ACC112 (cell line): ENCODE data around the gene DIMT1.

Experiments used
- H2AFZ ChIP-seq: fragments of 200-600 bp; sonication (generic); one replicate; pipeline ENCODE4 v1.6.0; 2017; ENCODE audit warnings: antibody characterized with exemption, low read length; ENCODE audit not compliant: unreplicated experiment
- H3K27ac ChIP-seq: fragments of 200-600 bp; sonication (generic); 2 replicates; pipeline ENCODE4 v1.5.1; 2014; ENCODE audit warnings: low read depth, mild to moderate bottlenecking, antibody characterized with exemption, low read length, moderate library complexity
- H3K27me3 ChIP-seq: fragments of 200-600 bp; sonication (generic); 2 replicates; pipeline ENCODE4 v1.6.1; 2014; ENCODE audit warnings: mild to moderate bottlenecking, antibody characterized with exemption, low read length, moderate library complexity, mixed read lengths; ENCODE audit not compliant: insufficient read depth
- H3K36me3 ChIP-seq: fragments of 200-600 bp; sonication (generic); 2 replicates; pipeline ENCODE4 v1.6.1; 2016; ENCODE audit warnings: mild to moderate bottlenecking, antibody characterized with exemption, low read length, moderate library complexity, mixed read lengths; ENCODE audit not compliant: insufficient read depth
- H3K4me1 ChIP-seq: fragments of 200-600 bp; sonication (generic); one replicate; pipeline ENCODE4 v1.6.1; 2016; ENCODE audit warnings: low read length, mixed read lengths; ENCODE audit not compliant: insufficient read depth, unreplicated experiment, control insufficient read depth
- H3K4me3 ChIP-seq: fragments of 200-600 bp; sonication (generic); 2 replicates; pipeline ENCODE4 v1.5.1; 2014; ENCODE audit warnings: mild to moderate bottlenecking, low read depth, low read length
- H3K79me2 ChIP-seq: fragments of 200-600 bp; sonication (generic); one replicate; pipeline ENCODE4 v1.6.0; 2016; ENCODE audit warnings: low read length; ENCODE audit not compliant: control insufficient read depth, unreplicated experiment, insufficient read depth

DIMT1 gene

GRCh38 chr5:62412549-62413329 is 9.0 kb upstream of the DIMT1 start, which contains the start of gene IPO11:
IPO11 (plus strand) TSS chr5:62412763; CDS start chr5:62437280, 24,517 bp downstream.
- peak within 1 kb of the TSS; percentile 66 for H3K27ac ChIP-seq
- H3K79me2 ChIP-seq, result peaks cover 41% of the 10 kb centered on the region
- H3K27me3 ChIP-seq, result no peaks in the 10 kb centered on the region
- H3K36me3 ChIP-seq, result no peaks in the 10 kb centered on the region
- H3K4me1 ChIP-seq, result peaks cover 9% of the 10 kb centered on the region
- peak within 1 kb of the TSS; percentile 83 for H3K4me3 ChIP-seq
- H2AFZ ChIP-seq, result peak within 1 kb of the TSS; percentile 68

GRCh38 chr5:62395210-62395950 is 8.3 kb downstream of the DIMT1 start:
- no peak overlapping the region for H3K27ac ChIP-seq
- peaks cover 41% of the 10 kb centered on the region for H3K36me3 ChIP-seq
- no peaks in the 10 kb centered on the region for H3K27me3 ChIP-seq
- H3K4me1 ChIP-seq, result peaks cover 6% of the 10 kb centered on the region
- H3K79me2 ChIP-seq, result no peaks in the 10 kb centered on the region
- H3K4me3 ChIP-seq, result no peak overlapping the region
- H2AFZ ChIP-seq, result no peak overlapping the region

- Histone ChIP-seq H3K36me3 (peaks cover 26% of the 10 kb centered on the region), H2AFZ (no peak overlapping the region), H3K27me3 (no peaks in the 10 kb centered on the region), H3K4me1 (peaks cover 7% of the 10 kb centered on the region), H3K79me2 (no peaks in the 10 kb centered on the region), H3K4me3 (no peak overlapping the region), H3K27ac (0 out of 2 replicates have a peak overlapping the region, but pooled peaks have one; percentile 14)
Observed at GRCh38 chr5:62386824-62387223, 16.9 kb downstream of the DIMT1 start.

- Histone ChIP-seq H3K36me3 (peaks cover 23% of the 10 kb centered on the region), H3K4me3 (no peak overlapping the region), H2AFZ (no peak overlapping the region), H3K27ac (no peak overlapping the region), H3K4me1 (peaks cover 7% of the 10 kb centered on the region), H3K27me3 (no peaks in the 10 kb centered on the region), H3K79me2 (no peaks in the 10 kb centered on the region)
Observed at GRCh38 chr5:62385816-62386400, 17.8 kb downstream of the DIMT1 start.

DNA sequence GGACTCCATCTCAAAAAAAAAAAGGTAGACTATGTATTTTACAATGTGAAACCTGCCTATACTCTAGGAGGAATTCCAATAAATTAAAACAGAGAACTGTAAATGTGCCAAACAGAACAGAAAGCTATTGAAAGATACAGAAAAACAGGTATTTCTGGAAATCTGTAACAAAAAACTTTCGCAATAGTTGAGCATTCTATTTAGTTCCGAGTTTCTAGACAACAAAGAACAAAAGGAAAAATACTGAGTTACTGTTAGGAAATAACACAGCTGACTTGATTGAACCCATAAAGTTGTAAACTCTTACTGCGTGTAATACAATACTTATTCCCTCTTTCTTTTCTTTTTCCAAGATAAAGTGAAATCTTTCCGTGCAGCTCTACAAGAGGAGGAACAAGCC is 18.6 kb downstream of the DIMT1 start:
- no peak overlapping the region for H3K27ac ChIP-seq
- H2AFZ ChIP-seq, result no peak overlapping the region

GRCh38 chr5:62376064-62376463 is 27.6 kb downstream of the DIMT1 start:
- no peaks in the 10 kb centered on the region for H3K79me2 ChIP-seq
- no peak overlapping the region for H2AFZ ChIP-seq
- H3K27me3 ChIP-seq, result no peaks in the 10 kb centered on the region
- no peak overlapping the region for H3K4me3 ChIP-seq
- H3K27ac ChIP-seq, result no peak overlapping the region
- H3K36me3 ChIP-seq, result peaks cover 59% of the 10 kb centered on the region
- peaks cover 8% of the 10 kb centered on the region for H3K4me1 ChIP-seq

More for the DNA sequence above, 18.6 kb downstream of the DIMT1 start:
- Histone ChIP-seq H3K27me3 (no peaks in the 10 kb centered on the region), H3K4me3 (no peak overlapping the region), H3K4me1 (peaks cover 7% of the 10 kb centered on the region), H3K36me3 (peaks cover 30% of the 10 kb centered on the region), H3K79me2 (no peaks in the 10 kb centered on the region)

DNA sequence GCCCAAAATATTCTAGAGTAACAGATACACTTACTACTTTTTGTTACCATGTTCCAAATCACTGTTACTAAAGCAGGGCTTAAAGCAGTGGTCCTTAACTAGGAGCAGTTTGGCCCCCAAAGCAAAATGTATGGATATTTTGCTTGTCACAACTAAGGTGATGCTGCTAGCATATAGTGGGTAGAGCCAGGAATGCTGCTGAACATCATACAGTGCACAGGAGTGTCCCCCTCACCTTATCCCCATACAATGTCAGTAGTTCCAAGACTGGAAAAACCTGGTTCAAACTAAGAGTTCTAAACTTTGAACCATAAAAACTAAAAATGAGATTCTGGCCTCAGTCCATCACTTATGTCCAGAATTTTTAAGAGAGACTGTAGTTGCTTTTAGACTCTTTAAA is 28.1 kb downstream of the DIMT1 start:
- Histone ChIP-seq H2AFZ (no peak overlapping the region), H3K36me3 (peaks cover 58% of the 10 kb centered on the region), H3K4me3 (no peak overlapping the region), H3K27me3 (no peaks in the 10 kb centered on the region), H3K4me1 (peaks cover 8% of the 10 kb centered on the region), H3K79me2 (no peaks in the 10 kb centered on the region), H3K27ac (0 out of 2 replicates have a peak overlapping the region, but pooled peaks have one; percentile 3)

DNA sequence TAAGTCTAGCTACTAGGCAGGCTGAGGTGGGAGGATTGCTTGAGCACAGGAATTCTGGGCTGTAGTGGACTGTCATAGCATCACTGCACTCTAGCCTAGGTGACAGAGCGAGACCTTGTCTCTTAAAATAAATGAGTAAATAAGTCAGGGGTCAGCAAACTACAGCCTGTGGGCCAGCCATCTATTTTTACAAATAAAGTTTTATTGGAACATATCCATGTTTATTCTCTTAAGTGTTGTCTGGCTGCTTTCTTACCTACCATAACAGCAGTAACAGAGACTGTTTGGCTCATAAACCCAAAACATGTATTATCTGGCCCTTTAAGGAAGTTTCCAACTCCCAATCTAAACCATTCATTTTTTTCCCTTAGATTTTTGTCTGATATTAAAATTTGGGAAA is 29.6 kb downstream of the DIMT1 start:
- H3K4me3 ChIP-seq, result no peak overlapping the region
- H3K4me1 ChIP-seq, result peaks cover 8% of the 10 kb centered on the region
- no peaks in the 10 kb centered on the region for H3K79me2 ChIP-seq
- no peaks in the 10 kb centered on the region for H3K27me3 ChIP-seq
- H3K36me3 ChIP-seq, result peaks cover 44% of the 10 kb centered on the region
- no peak overlapping the region for H3K27ac ChIP-seq
- H2AFZ ChIP-seq, result no peak overlapping the region

GRCh38 chr5:62373382-62373781 is 30.3 kb downstream of the DIMT1 start:
- Histone ChIP-seq H3K79me2 (no peaks in the 10 kb centered on the region), H3K36me3 (peaks cover 40% of the 10 kb centered on the region), H2AFZ (no peak overlapping the region), H3K4me3 (no peak overlapping the region), H3K4me1 (peaks cover 8% of the 10 kb centered on the region), H3K27me3 (no peaks in the 10 kb centered on the region), H3K27ac (no peak overlapping the region)

DNA sequence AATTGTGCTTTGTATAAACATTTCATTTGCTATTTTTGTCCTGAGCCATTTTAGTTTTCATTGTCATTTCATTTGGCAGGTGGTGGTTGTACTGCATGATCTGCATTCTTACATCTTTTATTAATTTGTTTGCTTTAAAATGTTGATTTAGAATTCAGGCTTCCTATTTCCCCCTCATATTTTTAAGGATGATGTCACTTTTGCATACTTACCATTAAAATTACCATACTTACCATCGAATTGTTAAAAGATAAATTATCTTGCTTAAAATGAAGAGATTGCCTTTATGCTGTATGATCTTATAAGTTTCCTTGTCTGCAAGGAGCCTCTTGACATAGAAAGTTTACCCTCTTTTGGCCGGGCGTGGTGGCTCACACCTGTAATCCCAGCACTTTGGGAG is 31.1 kb downstream of the DIMT1 start:
- peaks cover 8% of the 10 kb centered on the region for H3K4me1 ChIP-seq
- H3K27me3 ChIP-seq, result no peaks in the 10 kb centered on the region
- no peaks in the 10 kb centered on the region for H3K79me2 ChIP-seq
- no peak overlapping the region for H2AFZ ChIP-seq
- no peak overlapping the region for H3K4me3 ChIP-seq
- H3K36me3 ChIP-seq, result peaks cover 33% of the 10 kb centered on the region
- H3K27ac ChIP-seq, result no peak overlapping the region
